PC-3 (cell line): ENCODE measurements around the gene RNF150.

Experiments used
- CTCF ChIP-seq: fragments of 300-600 bp; sonication (generic); conservative IDR thresholded peaks from 2 replicates; pipeline ENCODE4 v1.5.1; 2017; ENCODE audit warnings: antibody characterized with exemption, low read depth, mild to moderate bottlenecking, low read length
- EZH2 ChIP-seq: fragments of 300-600 bp; sonication (generic); IDR thresholded peaks from one replicate; pipeline ENCODE4 v1.6.1; 2017; ENCODE audit warnings: antibody characterized with exemption, mild to moderate bottlenecking, low read length; ENCODE audit not compliant: unreplicated experiment
- EZH2phosphoT487 ChIP-seq: fragments of 300-600 bp; sonication (generic); IDR thresholded peaks from 2 replicates; pipeline ENCODE4 v1.6.1; 2018; ENCODE audit warnings: mild to moderate bottlenecking, antibody characterized with exemption, low read length, borderline replicate concordance

GRCh38 chr4:141101511-141101910 is 31.8 kb downstream of the RNF150 start:
- no peak for TF ChIP-seq CTCF
- TF ChIP-seq EZH2: no peak
- TF ChIP-seq EZH2phosphoT487: no peak
